HL-60/S4 treated with retinoic acid at 250 ng/mL for 4 days and 3 days (cell line): ENCODE data around the gene PGAM2.
"Not testable (repeated sequence)": the region's sequence is repeated elsewhere in the genome, so short reads cannot be mapped to it uniquely, and the experiment has no call there.

Experiments
- in situ Hi-C: fragments of 300-500 bp; cut with MboI; formaldehyde crosslinking; loops from 2 replicates; pipeline ENCODE4 v1.7.0; 2022; ENCODE audit warnings: low sequenced_read_pairs

Gene PGAM2

DNA sequence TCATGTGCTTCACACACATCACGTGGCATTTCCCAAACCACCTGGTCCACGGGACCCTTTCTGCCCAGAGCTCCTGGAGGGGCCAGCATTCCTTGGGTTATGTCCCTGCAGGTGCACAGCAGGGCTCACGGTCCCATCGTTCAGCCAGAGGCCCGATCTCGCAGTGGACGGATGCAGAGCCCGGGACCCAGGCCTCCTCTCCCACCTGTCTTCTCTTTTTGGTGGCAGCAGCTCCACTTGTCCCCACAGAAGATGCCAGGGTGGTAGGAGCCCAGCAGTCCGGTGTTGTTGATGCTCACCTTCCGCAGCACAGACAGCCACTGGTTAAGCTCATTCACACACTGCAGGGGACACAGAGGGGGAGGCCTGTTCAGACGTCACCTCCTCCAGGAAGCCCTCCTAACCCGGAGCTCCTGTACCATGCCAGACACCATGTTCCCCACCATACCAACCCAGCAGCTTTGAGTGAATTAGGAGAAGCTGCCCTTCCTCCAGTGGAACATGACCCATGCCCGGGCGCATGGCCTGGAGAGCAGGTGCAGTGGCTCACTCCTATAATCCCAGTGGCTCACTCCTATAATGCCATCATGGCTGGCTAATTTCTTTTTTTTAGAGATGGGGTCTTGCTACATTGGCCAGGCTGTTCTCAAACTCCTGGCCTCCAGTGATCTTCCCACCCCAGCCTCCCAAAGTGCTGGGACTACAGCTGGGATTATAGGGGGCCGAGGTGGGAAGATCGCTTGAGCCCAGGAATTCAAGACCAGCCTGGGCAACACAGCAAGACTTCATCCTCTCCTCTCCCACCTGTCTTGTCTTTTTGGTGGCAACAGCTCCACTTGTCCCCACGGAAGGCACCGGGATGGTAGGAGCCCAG is 31.2 kb downstream of the PGAM2 start:
- in situ Hi-C loops: not testable (repeated sequence)

- in situ Hi-C loops: not testable (repeated sequence)
Measured at GRCh38 chr7:44032031-44032430, 33.3 kb downstream of the PGAM2 start.

DNA sequence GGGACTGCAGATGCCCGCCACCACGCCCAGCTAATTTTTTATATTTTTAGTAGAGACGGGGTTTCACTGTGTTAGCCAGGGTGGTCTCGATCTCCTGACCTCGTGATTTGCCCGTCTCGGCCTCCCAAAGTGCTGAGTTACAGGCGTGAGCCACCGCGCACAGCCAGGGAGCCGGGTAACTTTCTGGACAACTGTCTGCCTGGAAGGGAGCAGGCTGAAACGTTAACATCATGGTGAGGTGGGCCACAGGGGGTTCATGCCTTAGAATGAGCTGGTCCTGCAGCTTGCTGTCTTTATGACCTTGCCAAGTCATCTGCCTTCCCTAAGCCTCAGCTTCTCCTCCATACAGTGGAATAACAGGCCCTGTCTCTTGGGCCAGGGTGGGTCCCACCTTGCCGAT is 34.0 kb downstream of the PGAM2 start:
- in situ Hi-C loops: not testable (repeated sequence)

DNA sequence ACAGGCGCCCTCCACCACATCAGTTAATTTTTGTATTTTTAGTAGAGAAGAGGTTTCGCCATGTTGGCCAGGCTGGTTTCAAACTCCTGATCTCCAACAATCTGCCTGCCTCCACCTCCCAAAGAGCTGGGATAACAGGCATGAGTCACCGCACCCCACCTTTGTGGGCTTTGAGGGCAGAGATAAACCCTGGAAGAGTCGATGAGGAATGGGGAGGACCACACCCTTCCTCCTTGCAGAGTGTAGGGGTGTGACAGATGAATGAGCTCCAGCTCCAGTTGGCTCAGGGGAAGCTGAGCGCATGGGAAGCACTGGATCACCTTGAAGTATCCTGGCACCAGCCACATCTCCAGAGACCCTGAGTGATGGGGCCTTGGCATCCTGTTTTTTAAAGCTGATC is 35.3 kb downstream of the PGAM2 start:
- in situ Hi-C loops: not testable (repeated sequence)

GRCh38 chr7:44029433-44029832 is 35.9 kb downstream of the PGAM2 start:
- in situ Hi-C loops: not testable (repeated sequence)

GRCh38 chr7:44022796-44023467 is 42.4 kb downstream of the PGAM2 start:
- in situ Hi-C loops: not testable (repeated sequence)

DNA sequence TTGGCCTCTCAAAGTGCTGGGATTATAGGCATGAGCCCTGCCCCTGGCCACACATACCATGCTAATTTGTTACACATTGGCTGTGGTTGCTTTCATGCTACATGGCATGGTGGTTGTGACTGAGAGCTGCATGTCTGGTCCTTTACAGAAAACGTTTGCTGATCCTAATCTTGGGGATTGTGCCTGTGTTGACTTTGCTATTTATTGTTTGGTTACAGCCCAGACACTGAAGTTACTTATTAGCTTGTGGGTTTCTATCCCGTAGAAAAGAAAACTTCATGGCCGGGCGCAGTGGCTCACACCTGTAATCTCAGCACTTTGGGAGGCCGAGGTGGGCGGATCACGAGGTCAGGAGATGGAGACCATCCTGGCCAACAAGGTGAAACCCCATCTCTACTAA is 43.3 kb downstream of the PGAM2 start:
- in situ Hi-C loops: not testable (repeated sequence)

- in situ Hi-C loops: not testable (repeated sequence)
Measured at GRCh38 chr7:44019825-44020224, 45.5 kb downstream of the PGAM2 start.

GRCh38 chr7:44018857-44019807 is 46.2 kb downstream of the PGAM2 start:
- in situ Hi-C loops: not testable (repeated sequence)

DNA sequence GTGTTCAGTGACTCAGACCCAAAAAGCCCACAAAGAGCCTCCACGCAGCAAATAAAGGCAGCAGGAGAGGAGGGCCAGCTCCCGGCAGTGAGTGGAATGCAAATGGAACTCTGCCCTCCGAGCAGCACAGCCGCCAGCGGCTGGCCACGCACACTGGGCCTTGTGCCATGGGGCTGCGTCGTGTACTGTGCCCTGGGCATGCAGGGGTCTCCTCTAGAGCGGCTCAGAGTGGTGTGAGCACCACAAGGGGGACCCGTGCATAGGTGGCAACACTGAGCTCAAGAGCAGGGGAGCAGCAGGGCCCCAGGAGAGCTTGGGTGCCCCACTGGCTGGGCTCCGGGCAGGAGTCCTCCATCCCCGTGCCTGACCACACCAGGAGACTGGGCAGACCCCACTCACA is 50.3 kb downstream of the PGAM2 start:
- in situ Hi-C loops: not testable (repeated sequence)
